GM18517 (cell line): ENCODE measurements around the gene ANXA5.

ENCODE experiments used
- ATAC-seq: cut with Tn5 transposase; IDR thresholded peaks from one replicate; pipeline ENCODE4 v1.9.1; 2021; ENCODE audit warnings: mild to moderate bottlenecking, moderate library complexity; ENCODE audit not compliant: unreplicated experiment

The ANXA5 gene

GRCh38 chr4:121712001-121712651, 15.3 kb upstream of the ANXA5 start:
- ATAC-seq = no peak

- peak; percentile 87 for ATAC-seq
Observed at GRCh38 chr4:121711263-121712000, 14.7 kb upstream of the ANXA5 start.

- no peak for ATAC-seq
Observed at GRCh38 chr4:121709766-121710405, 13.1 kb upstream of the ANXA5 start.

GRCh38 chr4:121707344-121707743, 10.6 kb upstream of the ANXA5 start:
- ATAC-seq = no peak

GRCh38 chr4:121706595-121707021, 9.8 kb upstream of the ANXA5 start:
- peak; percentile 43 for ATAC-seq

- ATAC-seq = no peak
Observed at GRCh38 chr4:121705521-121705920, 8.7 kb upstream of the ANXA5 start.

- ATAC-seq = no peak
Observed at GRCh38 chr4:121702136-121702535, 5.4 kb upstream of the ANXA5 start.

- ATAC-seq = no peak
Observed at GRCh38 chr4:121701263-121701662, 4.5 kb upstream of the ANXA5 start.

GRCh38 chr4:121698236-121698671, 1.5 kb upstream of the ANXA5 start:
- no peak for ATAC-seq

- peak; percentile 47 for ATAC-seq
Observed at GRCh38 chr4:121697564-121697963, 784 bp upstream of the ANXA5 start.

- ATAC-seq = peak; percentile 12
Observed at GRCh38 chr4:121696170-121696580, 605 bp downstream of the ANXA5 start.

GRCh38 chr4:121693886-121694285, 2.9 kb downstream of the ANXA5 start:
- ATAC-seq = no peak

- ATAC-seq = no peak
Observed at GRCh38 chr4:121693450-121693849, 3.3 kb downstream of the ANXA5 start.

- ATAC-seq = no peak
Observed at GRCh38 chr4:121692261-121692660, 4.5 kb downstream of the ANXA5 start.

- no peak for ATAC-seq
Observed at GRCh38 chr4:121690001-121690400, 6.8 kb downstream of the ANXA5 start.

- ATAC-seq = no peak
Observed at GRCh38 chr4:121688701-121689100, 8.1 kb downstream of the ANXA5 start.

GRCh38 chr4:121688261-121688660, 8.5 kb downstream of the ANXA5 start:
- no peak for ATAC-seq

- no peak for ATAC-seq
Observed at GRCh38 chr4:121686255-121686654, 10.5 kb downstream of the ANXA5 start.

- ATAC-seq = no peak
Observed at GRCh38 chr4:121685257-121685656, 11.5 kb downstream of the ANXA5 start.

GRCh38 chr4:121684561-121684960, 12.2 kb downstream of the ANXA5 start:
- no peak for ATAC-seq

GRCh38 chr4:121684016-121684415, 12.8 kb downstream of the ANXA5 start:
- ATAC-seq = no peak

GRCh38 chr4:121680571-121680970, 16.2 kb downstream of the ANXA5 start:
- ATAC-seq = no peak
